Measurements from ENCODE around the gene KDM7A. TPM values are rescaled to one million over a fixed set of nuclear protein-coding genes. Genes with fewer than 3 reads are reported as not detected.
A peak's percentile ranks its signal among the peaks of the same experiment; 100 is the strongest.

KDM7A gene
- total RNA-seq, 2 donors from 2014 or later, result 5.3 to 9.6 TPM

DNA sequence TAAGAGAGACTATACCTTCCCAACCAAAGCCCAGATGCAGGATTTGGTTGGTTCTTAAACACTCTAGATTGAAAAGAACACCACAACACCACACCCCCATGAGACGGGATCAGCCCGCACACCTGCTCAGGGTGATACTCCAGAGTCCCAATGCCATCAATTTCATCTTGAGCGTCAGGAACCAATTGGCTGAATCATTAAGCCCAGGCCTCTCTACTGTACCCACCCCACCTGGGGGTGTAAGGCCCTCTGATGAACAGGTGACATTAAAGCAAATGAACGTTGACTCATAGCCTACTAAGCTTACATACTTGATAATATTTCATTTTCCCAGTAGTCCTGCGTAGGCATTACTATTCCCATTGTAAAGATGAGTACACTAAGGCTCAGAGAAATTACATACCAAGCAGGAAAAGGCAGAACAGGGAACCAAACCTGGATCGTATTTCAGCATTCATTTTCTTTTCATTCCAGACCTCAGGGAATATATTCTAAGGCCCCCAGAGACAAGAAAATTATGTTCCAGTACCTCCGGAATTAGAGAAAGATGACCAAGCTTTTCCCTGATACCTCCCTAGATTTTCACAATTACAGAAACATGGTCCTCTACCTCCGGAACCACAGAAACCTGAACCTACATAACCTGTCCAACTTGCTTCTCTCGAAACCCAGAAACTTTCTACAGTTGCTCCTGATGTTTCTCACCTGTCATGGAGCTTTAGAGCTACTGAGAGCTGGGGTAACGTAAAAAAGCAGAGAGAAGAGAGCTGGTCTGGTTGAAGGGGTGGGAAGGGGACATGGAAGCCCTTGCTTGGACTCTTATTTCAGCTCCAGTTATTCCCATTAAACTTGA lies 43.1 kb upstream of the KDM7A start:
- Histone ChIP-seq H3K9me3 (no peaks in the 10 kb centered on the region), H3K36me3 (replicated peaks in 1 of 2; ENCODE audit: insufficient read depth in 1 of 2, low read depth in 2 of 2) (no peaks in the 10 kb centered on the region), H3K4me3 (no peak overlapping the region), H3K27ac (no peak overlapping the region), H3K27me3 (no peaks in the 10 kb centered on the region), H3K4me1 (peaks cover 4% of the 10 kb centered on the region)
- ATAC-seq (no peak), DNase-seq (no peak)
- 74 to 84% methylated on average over 10 of the region's 10 CpGs for WGBS, 2 donors
- intact Hi-C loops (cut with DNase I), result no loop called here
- TF ChIP-seq CTCF (IDR thresholded peaks at IDR 0.05) (no peak), POLR2A (IDR thresholded peaks at IDR 0.05) (no peak)

DNA sequence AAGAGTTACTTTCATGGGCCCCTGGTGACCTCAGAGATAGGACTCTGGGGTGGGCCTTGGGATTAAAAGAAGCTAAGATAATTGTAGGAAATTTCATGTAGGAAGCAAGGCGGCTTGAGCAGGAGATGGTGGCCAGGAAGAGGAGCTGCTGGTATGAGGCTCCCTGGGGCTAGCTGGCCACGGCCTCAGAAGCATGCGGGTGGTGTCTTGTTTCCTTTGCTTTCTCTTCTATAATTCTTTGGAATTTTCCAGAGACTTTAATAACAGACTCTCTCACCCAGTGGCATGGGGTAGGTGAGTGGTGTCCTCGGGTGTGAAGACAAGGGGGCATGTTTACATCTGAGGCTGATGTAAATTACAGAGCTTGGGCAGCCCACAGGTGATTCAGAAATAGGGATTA lies 41.9 kb upstream of the KDM7A start:
- H3K27ac ChIP-seq, result no peak overlapping the region
- intact Hi-C loops (cut with DNase I), result no loop called here
- DNase-seq (no peak), ATAC-seq (no peak)
- H3K27me3 ChIP-seq, result no peaks in the 10 kb centered on the region
- no peaks in the 10 kb centered on the region for H3K36me3 ChIP-seq (replicated peaks in 1 of 2; ENCODE audit: insufficient read depth in 1 of 2, low read depth in 2 of 2)
- peaks cover 17% of the 10 kb centered on the region for H3K4me1 ChIP-seq
- TF ChIP-seq CTCF (IDR thresholded peaks at IDR 0.05) (no peak), POLR2A (IDR thresholded peaks at IDR 0.05) (no peak)
- no peak overlapping the region for H3K4me3 ChIP-seq
- H3K9me3 ChIP-seq, result no peaks in the 10 kb centered on the region
- WGBS, 2 donors, result 89 to 96% methylated on average over 4 of the region's 4 CpGs

DNA sequence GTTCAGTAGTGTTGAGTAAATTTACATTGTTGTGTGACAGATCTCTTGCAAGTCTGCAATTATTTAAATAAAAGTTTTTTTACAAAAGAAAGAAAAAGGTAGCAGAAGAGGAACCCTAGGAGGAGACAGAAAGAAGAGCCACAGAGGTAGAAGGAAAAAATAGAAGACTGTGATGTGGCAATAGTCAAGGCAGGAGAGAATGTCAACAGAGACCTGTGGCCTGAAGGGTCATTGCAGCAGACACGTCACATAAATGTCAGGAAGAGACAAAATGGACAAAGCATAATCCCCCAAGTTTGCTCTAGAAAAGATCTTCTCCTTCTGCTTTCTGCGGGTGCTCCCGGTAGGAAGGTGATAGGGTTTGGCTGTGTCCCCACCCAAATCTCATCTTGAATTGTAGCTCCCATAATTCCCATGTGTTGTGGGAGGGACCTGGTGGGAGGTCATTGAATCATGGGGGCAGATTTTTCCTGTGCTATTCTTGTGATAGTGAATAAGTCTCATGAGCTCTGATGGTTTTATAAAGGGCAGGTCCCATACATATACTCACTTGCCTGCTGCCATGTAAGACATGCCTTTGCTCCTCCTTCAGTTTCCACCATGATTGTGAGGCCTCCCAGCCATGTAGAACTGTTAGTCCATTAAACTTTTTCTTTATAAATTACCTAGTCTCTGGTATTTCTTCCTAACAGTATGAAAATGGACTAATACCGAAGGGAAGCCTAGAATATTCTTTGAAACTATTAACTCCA lies 41.1 kb upstream of the KDM7A start:
- TF ChIP-seq POLR2A (IDR thresholded peaks at IDR 0.05) (no peak), CTCF (IDR thresholded peaks at IDR 0.05) (no peak)
- peaks cover 18% of the 10 kb centered on the region for H3K4me1 ChIP-seq
- no peak overlapping the region for H3K4me3 ChIP-seq
- no peak overlapping the region for H3K27ac ChIP-seq
- H3K36me3 ChIP-seq (replicated peaks in 1 of 2; ENCODE audit: insufficient read depth in 1 of 2, low read depth in 2 of 2), result no peaks in the 10 kb centered on the region
- intact Hi-C loops (cut with DNase I), result no loop called here
- 92 to 99% methylated on average over 4 of the region's 4 CpGs for WGBS, 2 donors
- DNase-seq, result no peak
- no peaks in the 10 kb centered on the region for H3K9me3 ChIP-seq
- ATAC-seq, result no peak
- no peaks in the 10 kb centered on the region for H3K27me3 ChIP-seq

DNA sequence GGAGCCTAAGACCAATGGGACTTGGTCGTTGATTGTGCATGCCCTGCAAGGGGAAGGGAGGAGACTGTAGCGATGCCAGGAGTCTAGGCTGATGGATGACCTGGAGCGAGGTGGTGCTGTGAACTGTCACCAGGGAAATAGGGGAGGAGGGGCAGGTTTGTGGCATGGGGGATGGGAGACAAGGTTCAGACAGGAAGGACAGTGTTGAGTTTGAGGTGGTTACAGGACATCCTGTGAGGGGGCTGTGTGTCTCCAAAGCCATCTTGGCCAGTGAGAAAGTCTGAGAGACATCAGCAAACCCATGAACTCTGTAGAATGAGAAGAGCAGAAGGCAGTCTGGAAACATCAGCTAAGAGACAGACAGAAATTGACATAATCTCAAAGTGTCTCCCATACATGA lies 38.5 kb upstream of the KDM7A start:
- Histone ChIP-seq H3K4me1 (peaks cover 18% of the 10 kb centered on the region), H3K27ac (peak overlapping the region in 1 of 4 donors; percentile 90), H3K27me3 (no peaks in the 10 kb centered on the region), H3K4me3 (no peak overlapping the region), H3K9me3 (no peaks in the 10 kb centered on the region), H3K36me3 (replicated peaks in 1 of 2; ENCODE audit: insufficient read depth in 1 of 2, low read depth in 2 of 2) (no peaks in the 10 kb centered on the region)
- ATAC-seq (no peak), DNase-seq (no peak)
- WGBS, 2 donors, result 95 to 96% methylated on average over 3 of the region's 3 CpGs
- intact Hi-C loops (cut with DNase I), result no loop called here
- TF ChIP-seq CTCF (IDR thresholded peaks at IDR 0.05) (no peak), POLR2A (IDR thresholded peaks at IDR 0.05) (no peak)
